GM08714 (cell line): ENCODE data around the gene UTP20.

Source experiments
- H3K4me3 ChIP-seq: fragments of 200-500 bp; sonication (Bioruptor generic); 2 replicates; pipeline ENCODE4 v1.5.1; 2014; ENCODE audit warnings: mild to moderate bottlenecking, low read length, inconsistent platforms
- ZNF274 ChIP-seq: IDR thresholded peaks from 2 replicates; pipeline ENCODE4 v1.6.1; 2012; ENCODE audit warnings: mild to moderate bottlenecking, low read depth, low read length

UTP20 gene

DNA sequence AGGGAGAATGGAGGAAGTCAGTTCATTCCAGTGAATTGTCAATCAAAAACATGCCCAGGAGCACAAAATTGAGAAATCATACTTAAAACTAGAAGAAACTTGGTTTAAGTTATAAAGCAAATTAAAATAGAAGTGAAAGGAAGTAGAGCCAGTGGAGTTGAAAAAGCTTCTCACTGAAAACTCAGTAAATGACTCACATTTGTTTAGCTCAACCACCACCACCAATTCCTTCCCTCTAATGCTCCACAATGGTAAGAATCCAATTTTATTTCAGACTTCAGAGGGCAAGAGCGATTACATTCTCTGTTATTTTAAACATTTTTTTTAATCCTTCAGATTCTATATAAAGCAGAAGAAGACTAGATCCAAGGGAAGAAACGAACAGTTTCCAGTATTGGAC is 19.4 kb downstream of the UTP20 start:
- TF ChIP-seq ZNF274 = no peak
- no peak overlapping the region for H3K4me3 ChIP-seq

DNA sequence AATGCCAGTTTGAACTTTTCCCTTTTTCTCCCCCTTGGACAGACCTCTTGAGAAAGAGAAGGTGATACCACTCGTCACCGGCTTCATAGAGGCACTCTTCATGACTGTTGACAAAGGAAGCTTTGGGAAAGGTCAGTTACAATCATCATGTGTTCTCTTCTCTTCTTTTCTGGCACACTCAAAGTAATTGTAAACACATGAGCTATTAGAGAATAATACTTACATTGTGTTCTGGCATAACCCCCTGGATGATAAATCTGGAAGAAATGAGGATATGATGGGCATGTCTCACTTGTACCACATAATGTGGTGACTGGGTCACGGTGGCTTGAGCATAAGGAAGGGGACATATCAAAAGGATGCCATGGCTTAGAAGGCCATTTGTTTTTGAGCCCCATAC is 20.0 kb downstream of the UTP20 start:
- no peak for TF ChIP-seq ZNF274
- H3K4me3 ChIP-seq = no peak overlapping the region

DNA sequence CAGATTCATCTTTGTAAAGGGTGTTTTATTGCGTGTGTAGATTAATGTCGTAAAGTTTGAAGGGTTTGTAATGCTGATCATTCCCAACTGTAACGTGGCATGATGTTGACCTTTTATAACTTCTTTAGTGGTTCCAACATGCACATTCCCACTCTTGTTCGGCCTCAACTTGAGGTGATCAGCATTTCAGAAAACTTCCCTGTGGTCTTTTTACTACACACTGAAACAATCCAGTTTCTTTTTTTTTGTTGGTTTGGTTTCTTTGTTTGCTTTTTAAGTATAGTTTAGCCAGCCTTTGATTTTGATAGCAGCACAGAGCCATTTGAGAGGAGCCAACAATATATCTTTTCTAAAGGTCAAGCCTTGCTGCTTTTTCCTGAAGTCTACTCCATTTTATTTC is 22.8 kb downstream of the UTP20 start:
- H3K4me3 ChIP-seq = no peak overlapping the region
- TF ChIP-seq ZNF274 = no peak

DNA sequence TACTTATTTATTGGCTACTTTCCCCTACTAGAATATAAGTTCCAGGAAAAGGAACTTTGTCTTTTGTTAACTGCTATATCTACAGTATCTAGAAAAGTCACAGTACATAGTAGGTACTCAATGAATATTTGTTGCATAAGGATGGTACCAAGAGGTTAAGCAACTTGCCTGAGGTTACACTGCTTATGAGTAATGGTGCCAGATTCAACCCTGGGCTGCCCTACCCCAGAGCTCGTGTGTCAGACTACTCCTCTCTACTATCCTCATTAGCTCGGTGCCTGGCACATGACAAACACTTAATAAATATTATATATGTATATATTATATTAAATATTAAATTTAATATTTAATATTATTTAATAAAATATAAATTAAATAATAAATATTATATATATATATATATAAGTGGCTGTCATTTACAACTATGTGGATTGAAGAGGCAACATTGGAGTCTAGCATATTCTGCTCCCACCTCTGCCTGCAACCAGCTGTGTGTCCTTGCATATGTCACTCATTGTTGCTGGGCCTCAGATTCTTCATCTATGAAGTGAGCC is 25.4 kb downstream of the UTP20 start:
- no peak overlapping the region for H3K4me3 ChIP-seq
- TF ChIP-seq ZNF274 = no peak

DNA sequence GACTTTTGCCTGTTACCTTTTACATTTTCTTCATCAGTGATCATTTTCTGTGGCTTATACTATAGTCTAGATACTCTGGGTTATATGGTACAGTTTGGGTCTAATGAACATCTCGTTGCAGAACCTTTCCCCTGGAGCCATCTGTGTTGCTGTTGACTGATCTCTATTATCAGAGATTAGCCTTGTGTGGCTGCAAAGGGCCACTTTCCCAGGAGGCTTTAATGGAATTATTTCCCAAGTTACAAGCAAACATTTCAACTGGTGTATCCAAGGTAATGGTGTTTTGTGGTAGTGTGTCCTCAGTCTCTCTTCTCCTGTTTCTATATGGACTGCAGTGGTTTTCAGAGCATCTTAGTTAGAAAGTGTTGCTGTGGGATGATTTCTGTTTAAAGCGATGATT is 25.9 kb downstream of the UTP20 start:
- TF ChIP-seq ZNF274 = no peak
- H3K4me3 ChIP-seq = no peak overlapping the region

DNA sequence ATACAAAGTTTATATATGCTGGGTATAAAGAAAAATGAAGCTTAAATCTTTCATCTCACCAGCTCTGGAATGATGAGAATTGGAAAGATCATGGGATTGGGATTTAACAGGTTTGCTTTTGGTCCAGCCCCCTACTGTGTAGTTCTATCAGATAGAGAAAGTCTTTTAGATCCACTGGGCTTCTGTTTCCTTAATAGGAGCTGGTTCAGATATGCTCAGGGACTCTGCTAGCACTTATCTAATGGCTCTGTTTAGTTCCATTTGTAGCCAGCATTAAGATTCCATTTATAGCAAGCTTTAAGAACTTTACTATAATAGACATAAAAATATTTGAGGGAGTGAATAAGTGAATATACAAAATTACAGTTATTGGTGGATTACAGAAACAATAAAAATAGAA is 42.6 kb downstream of the UTP20 start:
- no peak for TF ChIP-seq ZNF274
- no peak overlapping the region for H3K4me3 ChIP-seq

DNA sequence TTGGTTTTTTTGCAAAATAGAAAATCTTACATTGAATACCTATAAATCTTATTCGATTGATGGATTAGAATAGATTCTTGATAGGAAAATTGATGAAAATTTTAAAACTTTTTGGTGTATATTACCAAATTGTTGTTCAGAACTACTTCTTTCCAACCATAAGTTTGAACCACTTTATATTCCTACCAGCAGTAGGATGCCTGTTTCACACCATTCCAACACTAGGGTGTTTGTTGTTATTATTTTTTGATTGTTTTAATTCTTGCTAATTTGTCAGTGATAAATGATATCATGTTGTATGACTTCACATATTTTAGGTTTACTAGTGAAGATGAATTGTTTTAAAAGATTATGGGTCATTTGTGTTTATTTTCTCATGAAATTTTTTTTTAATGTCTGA is 43.4 kb downstream of the UTP20 start:
- no peak for TF ChIP-seq ZNF274
- H3K4me3 ChIP-seq = no peak overlapping the region

DNA sequence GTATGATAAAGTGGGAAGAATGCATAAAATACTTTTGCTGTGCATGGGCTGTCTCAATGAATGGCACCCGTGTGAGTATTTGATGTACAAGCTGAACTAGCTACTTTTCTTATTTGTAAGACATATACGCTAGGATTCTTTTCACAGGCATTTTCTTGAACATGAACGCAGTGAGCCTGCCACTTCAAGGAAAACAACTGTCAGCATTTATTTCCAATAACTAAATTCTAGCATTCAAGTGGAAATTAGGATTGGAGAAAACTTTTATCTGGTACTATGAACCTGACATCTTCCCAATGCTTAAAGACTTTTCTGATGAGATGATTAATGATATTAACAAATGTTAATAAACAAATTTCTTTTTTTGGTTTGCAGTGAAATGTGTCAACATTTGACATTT is 45.7 kb downstream of the UTP20 start:
- no peak for TF ChIP-seq ZNF274
- H3K4me3 ChIP-seq = no peak overlapping the region

DNA sequence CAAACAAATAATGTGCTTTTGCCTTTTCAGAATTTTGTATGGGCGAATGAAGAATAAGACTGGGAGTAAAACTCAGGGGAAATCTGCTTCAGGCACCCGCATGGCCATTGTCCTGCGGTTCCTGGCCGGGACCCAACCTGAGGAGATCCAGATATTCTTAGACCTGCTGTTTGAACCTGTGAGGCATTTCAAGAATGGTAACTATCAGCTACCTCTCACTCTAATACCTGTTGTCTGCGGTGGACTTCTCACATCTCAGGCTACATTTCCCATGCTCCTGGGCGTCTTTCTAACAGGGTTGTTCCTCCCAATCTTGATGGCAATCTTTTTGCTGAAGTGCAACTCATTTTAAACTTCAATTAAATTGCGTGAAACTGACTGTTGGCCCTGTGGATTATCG is 47.1 kb downstream of the UTP20 start:
- H3K4me3 ChIP-seq = no peak overlapping the region
- no peak for TF ChIP-seq ZNF274

DNA sequence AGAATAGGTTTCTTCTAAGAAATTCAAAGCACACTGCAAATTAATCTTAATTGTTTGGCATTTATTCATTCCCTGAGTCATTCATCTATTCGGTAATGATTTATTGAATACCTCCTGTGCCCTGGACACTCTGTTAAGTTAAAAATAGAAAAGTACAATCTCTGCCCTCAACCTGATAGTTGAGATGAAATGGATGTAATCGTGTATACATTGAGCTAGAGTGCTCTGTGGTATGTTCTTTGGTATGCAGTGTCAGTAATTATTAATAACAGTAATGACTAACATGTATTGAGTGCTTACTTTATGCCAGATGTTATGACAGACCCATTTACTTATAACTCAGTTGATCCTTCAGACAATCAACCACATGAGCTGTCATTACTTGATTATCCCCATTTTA is 47.6 kb downstream of the UTP20 start:
- no peak for TF ChIP-seq ZNF274
- H3K4me3 ChIP-seq = no peak overlapping the region

DNA sequence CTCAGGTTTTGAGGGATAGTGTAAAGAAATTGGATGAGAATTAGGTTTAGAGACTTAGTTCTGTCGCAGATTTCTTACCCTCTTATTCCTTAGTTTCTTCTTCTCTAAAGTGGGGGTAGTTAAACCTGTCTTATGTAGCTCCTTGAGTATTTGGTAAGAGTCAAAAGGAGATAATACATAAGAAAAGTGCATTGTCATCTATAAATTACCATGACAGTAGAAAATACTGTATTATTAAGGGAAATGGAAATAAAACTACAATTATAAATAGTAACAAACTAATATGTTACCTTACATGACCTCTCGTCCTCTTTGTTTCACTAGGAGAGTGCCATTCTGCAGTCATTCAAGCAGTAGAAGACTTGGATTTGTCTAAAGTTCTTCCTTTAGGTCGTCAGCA is 49.0 kb downstream of the UTP20 start:
- H3K4me3 ChIP-seq = no peak overlapping the region
- TF ChIP-seq ZNF274 = no peak

DNA sequence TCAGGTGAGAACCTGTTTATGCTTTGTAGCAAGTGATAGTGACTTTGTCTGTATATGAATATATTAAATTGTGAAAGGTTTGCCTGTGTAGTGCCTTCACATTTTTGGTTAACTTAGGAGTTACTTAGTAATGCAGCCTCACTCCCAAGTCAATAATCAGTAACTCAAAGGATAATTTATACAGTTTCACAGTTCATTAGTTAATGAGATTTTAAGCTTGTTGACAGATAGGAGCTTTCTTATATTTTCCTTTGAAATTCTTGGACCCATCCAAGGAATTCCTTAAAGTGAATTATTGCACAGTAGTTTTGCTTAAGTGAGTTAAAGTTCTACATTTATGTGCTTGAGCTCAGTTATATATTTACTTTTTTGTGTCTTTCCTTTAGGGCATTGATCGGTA is 50.7 kb downstream of the UTP20 start:
- TF ChIP-seq ZNF274 = no peak
- H3K4me3 ChIP-seq = no peak overlapping the region

DNA sequence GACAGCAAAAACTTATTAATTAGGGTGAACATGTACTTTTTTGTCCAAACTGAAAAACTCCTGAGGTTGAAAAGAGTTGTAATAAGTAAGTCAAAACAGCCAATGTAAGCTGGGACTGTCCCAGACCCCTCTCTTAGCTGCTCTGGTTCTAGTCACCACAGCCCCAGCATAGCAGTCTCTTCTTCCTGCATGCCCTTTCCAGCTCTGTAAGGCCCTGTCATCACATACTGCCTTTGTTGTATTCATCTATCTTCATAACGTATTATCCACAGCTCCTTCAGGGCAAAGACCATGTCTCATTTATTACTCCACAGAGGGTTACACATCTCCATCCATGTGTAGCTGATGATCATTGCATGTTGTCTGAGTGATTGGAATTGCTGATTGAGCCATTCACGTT is 56.5 kb downstream of the UTP20 start:
- no peak for TF ChIP-seq ZNF274
- no peak overlapping the region for H3K4me3 ChIP-seq

DNA sequence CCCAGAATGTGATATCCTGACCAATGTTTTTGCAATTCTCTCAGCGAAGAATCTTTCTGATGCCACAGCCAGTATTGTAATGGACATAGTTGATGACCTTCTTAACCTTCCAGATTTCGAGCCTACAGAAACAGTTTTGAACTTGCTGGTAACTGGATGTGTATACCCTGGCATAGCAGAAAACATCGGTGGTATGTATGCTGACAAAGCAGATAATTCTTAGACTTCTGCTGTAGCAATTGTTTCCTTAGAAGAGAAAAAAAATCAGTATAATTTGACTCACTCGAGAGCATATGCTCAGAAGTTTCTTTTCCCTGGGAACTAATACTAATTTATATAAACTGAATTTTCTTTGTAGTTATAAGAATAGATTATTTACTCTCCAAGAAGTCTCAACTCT is 58.2 kb downstream of the UTP20 start:
- no peak overlapping the region for H3K4me3 ChIP-seq

DNA sequence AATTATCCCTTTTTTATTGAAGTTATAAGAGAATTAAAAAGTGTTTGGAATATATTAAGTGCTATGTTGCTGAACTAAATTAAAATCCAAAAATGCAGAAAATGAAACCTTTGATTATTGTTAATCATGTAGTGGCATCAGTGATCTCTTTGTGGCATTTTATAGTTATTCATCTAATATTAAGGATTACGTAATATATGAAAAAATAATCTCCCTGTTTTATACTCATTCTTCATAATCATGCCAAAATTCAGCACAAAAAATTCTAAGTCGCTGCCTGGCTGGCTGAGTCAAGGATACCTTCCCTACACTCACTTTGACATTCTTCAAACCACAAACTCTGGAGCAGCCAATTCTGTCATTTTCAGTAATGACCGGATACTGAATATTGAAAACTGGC is 64.0 kb downstream of the UTP20 start:
- no peak overlapping the region for H3K4me3 ChIP-seq
- TF ChIP-seq ZNF274 = no peak

More for the DNA sequence above, 58.2 kb downstream of the UTP20 start:
- no peak for TF ChIP-seq ZNF274

DNA sequence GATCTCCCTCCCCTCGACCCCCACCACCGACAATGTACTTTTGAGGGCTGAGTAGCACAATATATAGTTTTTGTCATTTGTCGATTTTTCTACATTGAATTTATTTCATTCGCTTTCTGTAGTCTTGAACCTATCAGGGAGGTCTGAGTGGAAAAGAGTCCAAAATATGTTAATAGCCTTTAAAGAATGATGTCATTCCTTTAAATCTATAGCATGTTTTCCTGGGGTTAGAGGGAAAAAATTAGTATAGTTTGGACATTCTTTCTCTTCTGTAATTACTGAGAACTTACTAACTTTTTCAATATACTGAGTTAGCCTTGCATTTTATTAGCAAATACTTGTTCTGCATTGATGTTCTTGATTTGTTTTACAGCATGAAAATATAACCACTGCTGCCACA is 71.8 kb downstream of the UTP20 start:
- no peak overlapping the region for H3K4me3 ChIP-seq
- no peak for TF ChIP-seq ZNF274

DNA sequence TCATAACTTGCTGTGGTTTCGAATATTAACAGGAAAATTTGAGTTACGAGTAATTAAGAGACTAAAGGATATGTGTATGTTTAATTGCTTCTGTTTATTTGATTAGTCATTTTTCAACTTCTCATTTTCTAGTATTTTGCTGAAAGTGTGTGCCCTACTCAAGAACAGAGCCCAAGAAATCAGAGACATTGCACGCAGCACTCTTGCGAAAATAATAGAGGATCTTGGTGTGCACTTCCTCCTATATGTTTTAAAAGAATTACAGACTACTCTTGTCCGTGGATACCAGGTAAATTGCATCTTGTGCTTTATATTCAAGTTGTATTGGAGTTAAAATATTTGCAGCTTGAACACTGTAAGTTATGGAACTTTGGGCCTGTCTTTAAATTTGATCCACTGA is 76.9 kb downstream of the UTP20 start:
- no peak overlapping the region for H3K4me3 ChIP-seq
- TF ChIP-seq ZNF274 = no peak

DNA sequence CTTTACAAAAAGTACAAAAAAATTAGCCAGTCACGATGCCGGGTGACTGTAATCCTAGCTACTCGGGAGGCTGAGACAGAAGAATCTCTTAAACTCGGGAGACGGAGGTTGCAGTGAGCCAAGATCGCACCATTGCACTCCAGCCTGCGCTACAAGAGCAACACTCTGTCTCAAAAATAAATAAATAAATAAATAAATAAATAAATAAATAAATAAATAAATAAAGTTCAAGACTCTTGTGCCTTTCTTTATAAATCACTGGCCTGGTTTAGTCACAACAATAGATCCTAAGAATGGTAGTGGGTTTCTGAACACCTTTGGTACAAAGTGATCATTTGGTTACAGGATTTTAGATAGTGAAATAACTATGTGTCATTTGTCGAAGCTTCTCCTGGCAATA is 81.5 kb downstream of the UTP20 start:
- no peak for TF ChIP-seq ZNF274
- H3K4me3 ChIP-seq = no peak overlapping the region
